Measurements from ENCODE around the gene FABP7.

The FABP7 gene

GRCh38 chr6:122821095-122821494, 41.6 kb downstream of the FABP7 start:
- FAIRE-seq (no peak), DNase-seq (ENCODE audit: insufficient read length) (no peak)
- no peak for TF ChIP-seq POLR2AphosphoS5 (IDR thresholded peaks at IDR 0.05; ENCODE audit: low read depth, low read length)
- no peak for TF ChIP-seq TAF1 (IDR thresholded peaks at IDR 0.05; ENCODE audit: borderline replicate concordance, low read depth, low read length)
- TF ChIP-seq POLR2A (IDR thresholded peaks at IDR 0.05; ENCODE audit: low read depth, low read length), result no peak

DNA sequence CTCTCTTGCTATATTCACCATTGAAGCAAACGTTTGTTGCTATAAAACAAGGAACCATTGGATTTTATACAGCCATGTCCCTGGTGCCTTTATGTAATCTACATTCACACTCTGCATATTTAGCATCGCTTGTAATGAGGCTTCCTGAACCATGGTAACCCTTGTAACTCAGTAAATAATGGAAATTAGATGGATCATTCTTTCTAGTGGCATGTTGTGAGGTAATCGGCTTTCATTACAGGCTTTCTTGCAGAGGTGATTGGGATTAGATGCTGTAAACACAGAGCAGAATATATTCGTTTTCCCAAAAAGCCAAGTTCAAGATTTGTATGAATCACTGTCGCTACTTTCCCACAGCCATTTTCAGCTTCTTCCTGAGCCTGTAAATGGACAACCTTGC, 45.6 kb downstream of the FABP7 start:
- TF ChIP-seq POLR2AphosphoS5 (IDR thresholded peaks at IDR 0.05; ENCODE audit: low read depth, low read length) (no peak), POLR2A (IDR thresholded peaks at IDR 0.05; ENCODE audit: low read depth, low read length) (no peak), TAF1 (IDR thresholded peaks at IDR 0.05; ENCODE audit: borderline replicate concordance, low read depth, low read length) (no peak)
- no peak for DNase-seq (ENCODE audit: insufficient read length)
- FAIRE-seq, result no peak

- DNase-seq (ENCODE audit: insufficient read length) (no peak), FAIRE-seq (no peak)
- TF ChIP-seq POLR2A (IDR thresholded peaks at IDR 0.05; ENCODE audit: low read depth, low read length), result no peak
- no peak for TF ChIP-seq TAF1 (IDR thresholded peaks at IDR 0.05; ENCODE audit: borderline replicate concordance, low read depth, low read length)
- no peak for TF ChIP-seq POLR2AphosphoS5 (IDR thresholded peaks at IDR 0.05; ENCODE audit: low read depth, low read length)
Measured at GRCh38 chr6:122829456-122829855, 49.9 kb downstream of the FABP7 start.

- FAIRE-seq, result no peak
- no peak for DNase-seq (ENCODE audit: insufficient read length)
- TF ChIP-seq TAF1 (IDR thresholded peaks at IDR 0.05; ENCODE audit: borderline replicate concordance, low read depth, low read length) (no peak), POLR2A (IDR thresholded peaks at IDR 0.05; ENCODE audit: low read depth, low read length) (no peak), POLR2AphosphoS5 (IDR thresholded peaks at IDR 0.05; ENCODE audit: low read depth, low read length) (no peak)
Measured at GRCh38 chr6:122831511-122831910, 52.0 kb downstream of the FABP7 start.

- FAIRE-seq (no peak), DNase-seq (ENCODE audit: insufficient read length) (no peak)
- TF ChIP-seq POLR2AphosphoS5 (IDR thresholded peaks at IDR 0.05; ENCODE audit: low read depth, low read length), result no peak
Measured at GRCh38 chr6:122832459-122832858, 52.9 kb downstream of the FABP7 start.

GRCh38 chr6:122833021-122833491, 53.5 kb downstream of the FABP7 start:
- FAIRE-seq (no peak), DNase-seq (ENCODE audit: insufficient read length) (no peak)

More at GRCh38 chr6:122833021-122833491, 53.5 kb downstream of the FABP7 start:
- TF ChIP-seq TAF1 (IDR thresholded peaks at IDR 0.05; ENCODE audit: borderline replicate concordance, low read depth, low read length) (no peak), POLR2AphosphoS5 (IDR thresholded peaks at IDR 0.05; ENCODE audit: low read depth, low read length) (no peak), POLR2A (IDR thresholded peaks at IDR 0.05; ENCODE audit: low read depth, low read length) (no peak)
